OCI-LY7 (cell line): ENCODE data around the gene HAPLN3.

Experiments
- CTCF ChIP-seq: fragments of 200-600 bp; sonication (generic); conservative IDR thresholded peaks from 2 replicates; pipeline ENCODE4 v1.5.1; 2014; ENCODE audit warnings: mild to moderate bottlenecking, antibody characterized with exemption, low read length, moderate library complexity, mixed read lengths
- EZH2phosphoT487 ChIP-seq: fragments of 200-600 bp; sonication (generic); IDR thresholded peaks from 2 replicates; pipeline ENCODE4 v1.6.1; 2018; ENCODE audit warnings: low read depth, borderline replicate concordance, mild to moderate bottlenecking, mixed run types, antibody characterized with exemption, low read length, moderate library complexity, mixed read lengths

- TF ChIP-seq CTCF (no peak), EZH2phosphoT487 (no peak)
Measured at GRCh38 chr15:88939486-88939806, 44.1 kb upstream of the HAPLN3 start.
